GM18526 (cell line): Measurements from ENCODE around the gene THSD7B.

ENCODE experiments used
- POLR2A ChIP-seq: IDR thresholded peaks from 3 replicates; pipeline ENCODE4 v1.6.1; 2011; ENCODE audit not compliant: insufficient read length; ENCODE audit errors: extremely low read depth

Gene THSD7B

DNA sequence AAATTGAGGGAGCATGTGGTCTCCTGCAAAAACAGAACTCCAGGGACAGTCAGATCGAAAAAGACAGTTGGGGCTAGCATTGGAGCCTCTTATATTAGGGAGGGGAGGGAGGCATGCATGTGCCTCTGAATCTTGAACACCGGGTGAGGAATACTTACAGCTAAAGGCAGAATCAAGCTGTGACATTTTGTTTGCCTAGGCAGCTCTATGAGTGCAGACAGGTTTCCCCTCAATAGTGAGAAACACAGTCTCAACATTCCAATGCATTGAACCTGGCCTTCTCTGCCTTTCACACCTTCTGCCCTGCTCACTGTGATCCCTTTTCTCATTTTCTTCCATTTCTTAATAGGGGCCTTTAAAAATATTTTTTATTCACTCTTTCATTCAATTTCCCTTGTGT is 140.4 kb downstream of the THSD7B start:
- no peak for TF ChIP-seq POLR2A

DNA sequence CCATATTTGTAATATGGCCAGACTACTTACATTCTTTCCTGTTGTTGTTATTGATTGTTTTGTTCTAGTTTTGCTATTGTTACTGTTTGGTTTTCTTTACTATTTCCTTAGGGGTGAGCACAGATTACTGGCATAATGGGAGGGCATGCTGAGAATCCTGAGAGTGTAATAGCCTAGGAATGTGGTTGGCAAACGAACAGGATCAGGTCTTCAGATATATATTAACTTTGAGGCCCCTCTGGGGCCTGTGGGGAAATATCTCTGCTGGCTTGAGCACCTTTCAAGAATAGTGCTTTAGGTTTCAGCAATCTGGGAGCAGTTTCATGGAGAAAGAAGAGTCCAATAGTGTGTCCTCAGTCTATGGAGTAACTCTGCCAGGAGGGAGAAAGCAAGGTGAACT is 144.4 kb downstream of the THSD7B start:
- TF ChIP-seq POLR2A: no peak

DNA sequence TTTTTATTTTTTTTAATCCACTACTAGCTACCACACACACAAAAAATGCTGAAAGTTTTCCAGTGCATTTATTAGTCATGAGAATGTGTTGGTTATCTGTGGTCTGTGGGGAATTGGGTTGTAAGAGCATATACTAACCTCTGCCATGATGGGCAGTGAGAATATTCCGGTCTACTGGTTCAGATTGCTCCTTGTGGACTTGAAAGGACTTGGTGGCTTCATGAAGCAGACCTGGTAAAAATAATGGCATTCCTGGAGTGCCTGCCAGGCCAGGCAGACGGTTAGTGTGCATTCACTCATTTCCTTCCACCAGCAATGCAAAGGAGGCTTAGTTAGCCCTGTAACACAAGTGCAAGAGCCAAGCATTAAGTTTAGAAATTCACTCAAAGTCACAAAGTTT is 150.8 kb downstream of the THSD7B start:
- no peak for TF ChIP-seq POLR2A

DNA sequence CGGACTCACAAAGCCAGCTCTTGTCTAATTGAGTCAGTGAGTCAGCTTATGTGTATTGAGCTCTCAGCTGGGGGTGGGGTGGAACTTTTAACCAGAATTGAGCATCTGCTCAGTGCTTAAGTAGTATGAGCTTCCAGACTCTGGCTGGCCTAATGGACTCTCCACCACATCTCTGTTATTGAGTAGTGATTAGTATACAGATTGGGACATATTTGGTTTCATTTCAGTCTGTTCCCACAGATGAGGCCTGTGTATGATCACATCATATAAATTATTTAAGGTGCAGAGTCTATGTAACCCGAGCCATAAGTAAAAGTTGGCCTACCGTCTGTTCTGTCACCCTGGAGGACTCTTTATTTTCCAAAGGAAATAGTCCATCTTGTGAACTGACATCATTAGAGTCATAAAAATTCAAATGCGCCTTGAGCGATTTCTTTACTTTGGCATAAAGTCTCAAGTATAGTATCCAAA is 152.1 kb downstream of the THSD7B start:
- TF ChIP-seq POLR2A: no peak

DNA sequence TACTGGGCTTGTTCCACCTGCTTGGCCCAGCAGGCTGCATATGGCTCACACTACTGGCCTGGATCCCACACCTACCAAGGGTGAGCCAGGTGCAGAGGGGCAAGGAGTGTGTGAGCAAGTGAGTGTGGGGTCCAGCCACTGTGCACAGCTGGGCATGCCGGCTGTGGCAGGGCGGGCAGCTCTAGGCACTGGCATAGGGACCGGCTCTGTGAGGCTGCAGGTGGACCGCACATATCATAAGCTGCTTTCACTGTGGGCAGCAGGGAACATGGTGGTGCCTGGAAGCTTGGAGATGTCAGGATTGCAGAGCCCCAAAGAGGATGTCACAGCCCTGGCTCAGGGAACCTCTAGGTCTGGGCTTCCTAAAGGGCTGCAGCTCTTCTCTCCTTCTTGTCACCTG is 154.3 kb downstream of the THSD7B start:
- no peak for TF ChIP-seq POLR2A

DNA sequence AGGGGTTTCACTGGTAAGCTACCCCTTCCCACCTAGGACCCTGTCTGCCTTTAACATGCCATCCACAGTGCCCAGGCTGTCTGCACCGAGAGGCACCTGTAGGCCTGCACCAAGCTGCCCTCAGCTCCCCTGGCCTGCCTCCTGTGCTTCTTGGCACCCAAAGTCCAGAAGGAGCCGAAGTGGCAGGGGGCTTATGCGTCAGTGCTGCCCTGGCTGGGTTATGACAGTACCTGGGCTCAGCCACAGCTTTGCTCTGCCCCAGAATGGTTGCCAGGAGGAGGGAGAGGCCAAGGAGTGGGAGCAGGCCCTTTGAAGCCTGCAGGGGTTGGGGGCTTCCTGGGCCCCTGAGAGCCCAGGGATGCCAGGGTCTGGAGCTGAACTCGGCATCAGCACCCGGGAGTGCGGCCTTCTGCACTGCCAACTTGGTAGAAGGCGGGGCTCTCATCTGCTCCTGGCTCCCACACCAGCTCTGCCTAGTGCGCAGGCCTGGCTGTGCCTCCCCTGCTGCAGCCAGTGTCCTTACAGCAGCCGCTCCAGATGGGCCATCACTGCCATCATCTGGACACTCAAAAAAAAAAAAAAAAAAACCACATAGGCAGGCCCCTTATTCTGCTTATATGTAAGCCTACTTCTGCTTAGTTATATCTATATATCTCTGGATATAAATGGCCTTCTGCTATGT is 155.4 kb downstream of the THSD7B start:
- no peak for TF ChIP-seq POLR2A

DNA sequence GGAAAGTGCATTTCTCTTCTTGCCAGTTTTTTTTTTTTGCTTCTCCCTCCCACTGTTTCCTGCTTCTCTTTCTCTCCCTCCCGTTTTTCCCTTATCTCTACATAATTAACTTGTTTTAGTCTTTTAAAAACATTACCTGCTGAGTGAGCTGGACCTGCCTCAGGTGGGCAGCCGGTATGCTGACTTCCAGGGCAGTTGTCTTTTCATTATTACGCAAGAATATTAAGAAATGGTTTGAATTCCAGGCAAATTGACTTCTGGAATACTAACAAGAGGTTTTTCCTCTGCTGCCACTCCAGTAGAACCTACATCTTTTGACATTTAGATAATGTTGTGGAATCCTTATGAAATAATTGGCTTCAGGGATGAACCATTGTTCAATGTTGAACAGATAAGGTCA is 161.8 kb downstream of the THSD7B start:
- TF ChIP-seq POLR2A: no peak

DNA sequence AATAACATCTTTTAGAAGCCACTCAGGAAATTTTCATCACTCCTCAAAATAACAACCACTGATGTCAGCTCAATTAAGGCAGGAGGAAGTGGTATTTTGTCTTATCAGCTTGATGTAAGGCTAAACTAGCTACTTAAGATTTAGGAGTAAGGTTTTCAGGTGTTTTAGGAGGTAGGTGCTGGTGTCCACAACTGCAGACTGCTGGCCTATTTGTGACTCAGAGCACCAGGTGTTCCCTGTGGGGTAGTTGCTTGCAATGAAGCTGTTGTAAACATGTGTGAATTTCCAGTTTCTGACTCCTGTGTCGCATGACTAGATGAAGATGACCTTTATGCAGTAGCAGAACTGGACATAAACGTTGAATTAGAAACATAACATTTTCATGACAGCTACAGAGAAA is 164.2 kb downstream of the THSD7B start:
- no peak for TF ChIP-seq POLR2A

DNA sequence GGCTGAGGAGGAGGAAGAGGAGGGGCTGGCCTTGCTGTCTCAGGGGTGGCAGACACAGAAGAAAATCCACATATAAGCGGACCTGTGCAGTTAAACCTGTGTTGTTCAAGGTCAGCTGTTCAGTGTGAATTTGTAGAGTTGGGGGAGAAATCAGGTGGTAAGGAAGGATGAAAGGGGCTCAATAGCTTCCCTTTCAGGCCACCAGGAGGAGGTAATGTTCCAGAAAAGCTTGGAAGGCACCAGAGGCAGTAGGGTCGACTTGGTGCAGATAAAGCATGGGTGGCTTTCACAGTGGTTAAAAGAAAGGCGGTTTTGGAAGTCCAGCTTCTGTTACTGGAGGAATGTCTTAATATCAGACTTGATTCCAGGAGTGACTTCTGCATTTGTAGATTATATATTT is 167.4 kb downstream of the THSD7B start:
- no peak for TF ChIP-seq POLR2A

DNA sequence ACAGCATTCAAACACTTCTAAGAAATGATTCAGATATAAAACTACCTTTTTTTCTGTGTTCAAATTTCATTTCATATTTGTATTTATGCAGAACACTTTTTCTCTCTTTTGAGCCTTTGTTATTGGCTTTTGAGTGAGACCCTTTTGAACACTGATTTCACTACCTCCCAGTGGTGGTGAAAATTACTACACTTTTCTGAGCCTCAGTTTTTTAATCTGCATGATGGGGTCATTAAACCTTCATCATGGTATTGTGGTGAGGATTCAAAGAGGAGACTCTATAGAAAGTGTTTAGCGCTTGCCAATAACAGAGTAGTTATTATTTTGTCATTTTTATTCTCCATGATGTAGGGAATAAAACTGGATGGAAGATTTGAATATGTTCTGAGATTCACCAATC is 169.8 kb downstream of the THSD7B start:
- no peak for TF ChIP-seq POLR2A

DNA sequence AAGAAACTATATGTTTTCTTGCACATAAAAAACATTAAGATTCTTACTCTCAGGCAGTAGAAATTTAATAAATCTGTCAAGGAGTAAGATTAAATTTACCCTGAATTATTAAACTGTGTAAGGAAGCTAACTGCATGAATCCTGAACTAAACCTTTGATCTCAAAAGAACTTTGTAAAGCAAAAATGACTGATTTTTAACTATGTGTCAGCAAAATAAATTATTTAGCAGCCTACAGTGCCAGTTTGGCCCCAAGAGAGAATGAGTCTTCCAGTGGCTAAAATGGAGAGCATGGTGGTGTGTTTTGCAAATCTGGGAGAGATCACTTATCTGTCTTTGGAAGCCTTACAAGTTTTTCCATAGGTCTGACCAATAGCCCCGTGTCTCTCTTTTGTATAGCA is 190.7 kb downstream of the THSD7B start:
- TF ChIP-seq POLR2A: no peak

DNA sequence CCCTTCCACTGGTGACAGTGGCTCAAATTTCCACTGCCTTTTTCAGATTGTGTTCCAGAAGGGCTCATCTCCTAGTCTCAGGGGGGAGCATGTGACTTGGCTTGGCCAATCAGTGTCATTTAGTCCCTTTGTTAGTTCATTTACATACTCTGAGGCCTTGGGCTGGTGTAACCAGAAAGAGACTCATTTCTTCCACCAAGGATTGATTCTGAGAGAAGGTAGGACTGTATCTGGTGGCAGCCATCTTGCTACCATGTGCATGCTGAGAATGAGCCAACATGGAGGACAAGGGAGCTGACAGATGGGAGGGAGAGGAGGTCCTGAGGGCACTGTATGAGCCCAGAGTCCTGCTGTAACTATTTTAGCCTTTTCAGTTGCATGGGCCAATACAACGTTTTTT is 191.7 kb downstream of the THSD7B start:
- no peak for TF ChIP-seq POLR2A

DNA sequence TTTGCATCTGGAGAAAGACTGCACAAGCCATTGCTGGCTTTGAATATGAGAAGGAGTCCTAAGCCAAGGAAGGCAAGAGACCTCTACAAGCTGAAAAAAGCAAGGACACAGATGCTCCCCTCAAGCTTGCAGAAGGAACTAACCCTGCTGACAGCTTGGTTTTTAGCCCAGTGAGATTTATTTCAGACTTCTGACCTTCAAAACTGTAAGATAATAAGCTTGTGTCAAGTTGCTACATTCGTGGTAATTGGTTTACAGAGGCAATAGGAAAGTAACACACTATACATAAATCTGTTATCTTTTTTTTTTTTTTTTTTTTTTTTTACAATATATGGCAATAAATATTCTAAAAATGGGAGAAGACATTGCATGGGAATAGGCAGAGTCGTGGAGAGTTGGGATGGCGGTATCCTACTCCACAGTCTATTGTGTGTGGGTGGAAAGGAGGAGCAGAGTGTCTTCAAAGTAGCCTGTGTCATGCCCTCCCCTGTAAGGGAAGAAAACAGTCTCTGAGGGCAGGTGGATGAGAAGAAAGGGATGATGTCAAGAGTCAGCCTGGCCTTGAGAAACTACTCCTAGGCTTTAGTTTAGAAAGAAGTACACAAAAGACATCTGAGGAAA is 196.9 kb downstream of the THSD7B start:
- TF ChIP-seq POLR2A: no peak

DNA sequence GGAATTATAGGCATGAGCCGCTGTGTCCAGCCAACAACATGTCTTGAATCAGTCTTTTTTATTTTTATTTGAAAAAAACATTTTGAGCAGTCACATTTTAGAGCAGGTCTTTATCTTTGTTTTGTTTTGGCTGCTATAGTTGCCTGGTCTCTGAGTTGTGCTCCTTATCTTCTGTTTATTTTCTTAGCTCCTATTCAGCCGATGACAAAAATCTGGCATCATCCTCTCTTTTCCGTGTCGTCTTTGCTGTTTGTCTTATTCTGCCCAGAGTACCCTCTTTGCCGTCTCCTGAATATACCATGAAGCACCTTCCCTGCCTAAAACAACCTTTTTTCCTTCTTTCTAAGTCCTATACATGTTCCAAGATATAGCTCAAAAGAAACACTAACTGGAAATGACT is 201.1 kb downstream of the THSD7B start:
- TF ChIP-seq POLR2A: no peak

DNA sequence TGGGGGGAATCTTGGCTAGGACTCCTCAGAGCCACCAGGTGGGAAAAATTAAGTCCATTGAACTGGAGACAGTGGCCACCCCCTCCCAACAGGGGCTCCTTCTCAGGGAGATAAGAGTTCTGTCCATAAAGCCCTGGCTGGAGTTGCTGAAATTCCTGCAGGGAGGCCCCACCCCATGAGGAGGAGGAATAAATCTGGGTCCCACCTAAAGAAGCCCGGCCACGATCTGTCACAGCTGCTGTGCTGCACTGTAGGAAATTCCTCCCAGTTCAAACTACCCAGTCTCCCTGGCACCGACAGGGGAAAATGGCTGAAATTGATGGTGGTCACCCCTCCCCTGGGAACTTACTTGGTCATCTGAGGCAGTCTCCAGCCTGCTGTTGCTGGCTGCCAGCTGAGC is 215.0 kb downstream of the THSD7B start:
- no peak for TF ChIP-seq POLR2A

DNA sequence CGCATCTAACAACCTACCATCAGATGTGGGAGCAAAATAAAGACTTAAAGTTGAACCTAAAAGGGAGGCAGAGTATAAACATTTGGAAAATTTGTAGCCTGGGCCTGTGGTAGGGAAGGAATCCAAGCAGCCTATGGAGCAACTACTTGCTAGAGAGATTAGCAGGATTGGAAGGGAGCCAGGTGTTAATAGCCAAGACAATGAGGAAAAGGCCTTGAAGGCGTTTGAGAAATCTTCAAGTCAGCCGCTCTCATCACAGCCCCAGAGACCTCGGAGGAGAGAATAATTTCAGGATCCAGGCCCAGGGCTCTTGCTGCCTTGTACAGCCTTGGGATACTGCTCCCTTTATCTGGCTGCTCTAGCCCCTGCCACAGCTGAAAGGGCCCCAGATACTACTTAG is 219.7 kb downstream of the THSD7B start:
- TF ChIP-seq POLR2A: no peak
